H1 (cell line): Measurements from ENCODE around the gene COQ8B. TPM values are rescaled to one million over a fixed set of nuclear protein-coding genes. Genes with fewer than 3 reads are reported as not detected.

Experiments
- BRCA1 ChIP-seq: IDR thresholded peaks from 2 replicates; pipeline ENCODE4 v1.6.1; 2012; ENCODE audit warnings: low read depth, low read length, improper control_type of control experiment
- JUN ChIP-seq: IDR thresholded peaks from 2 replicates; pipeline ENCODE4 v1.6.1; 2011; ENCODE audit warnings: low read depth, mild to moderate bottlenecking, improper control_type of control experiment, low read length
- JUND ChIP-seq: IDR thresholded peaks from 2 replicates; pipeline ENCODE4 v1.6.1; 2011; ENCODE audit warnings: mild to moderate bottlenecking, improper control_type of control experiment, low read length
- KDM4A ChIP-seq: IDR thresholded peaks from one replicate; pipeline ENCODE4 v1.7.1; 2012; ENCODE audit warnings: low read depth, mild to moderate bottlenecking, moderate library complexity, low read length, inconsistent platforms; ENCODE audit not compliant: severe bottlenecking
- NANOG ChIP-seq: IDR thresholded peaks from 2 replicates; pipeline ENCODE4 v1.6.1; 2011; ENCODE audit warnings: low read length, low read depth, mild to moderate bottlenecking, inconsistent platforms; ENCODE audit not compliant: insufficient read depth, poor library complexity, severe bottlenecking
- PHF8 ChIP-seq: fragments of 200-600 bp; sonication (generic); conservative IDR thresholded peaks from 2 replicates; pipeline ENCODE4 v1.7.1; 2012; ENCODE audit warnings: low read depth, mild to moderate bottlenecking, inconsistent platforms, low read length, moderate library complexity
- POU5F1 ChIP-seq: IDR thresholded peaks from 2 replicates; pipeline ENCODE4 v1.6.1; 2011; ENCODE audit warnings: low read depth, mild to moderate bottlenecking, low read length, moderate library complexity
- SP4 ChIP-seq: IDR thresholded peaks from 2 replicates; pipeline ENCODE4 v1.6.1; 2012; ENCODE audit warnings: low read length, inconsistent platforms
- TBP ChIP-seq: IDR thresholded peaks from 2 replicates; pipeline ENCODE4 v1.6.1; 2011; ENCODE audit warnings: low read depth, low read length, improper control_type of control experiment
- ZNF274 ChIP-seq: IDR thresholded peaks from 2 replicates; pipeline ENCODE4 v1.7.0; 2012; ENCODE audit warnings: low read length, borderline replicate concordance; ENCODE audit errors: extremely low read depth
- polyA plus RNA-seq, 7 experiments: library from polyadenylated mRNA; depleted of rRNA in 3 of 7; stranded (reverse) in 5 of 7; unstranded in 2 of 7; fragments of >200 nt in 5 of 7; fragments of 200-250 nt in 2 of 7; gene quantifications; 1 replicate in 5 of 7; 2 replicates in 1 of 7; 4 replicates in 1 of 7; pipeline versions ENCODE4 v1.2.1 to v1.2.3, GENCODE V29; 2011 to 2013; ENCODE audit warnings: missing spikeins in 2 of 7, mixed read lengths in 2 of 7
- total RNA-seq: library from RNA; stranded (reverse); fragmentation: NEBNext Ultra II Directional; extraction: Animal tissue kit (Norgen Biotek cat#: 25700); gene quantifications from 2 replicates; pipeline ENCODE4 v1.2.1, GENCODE V29; 2021
- TF ChIP-seq, protein P1 (sequence below): IDR thresholded peaks from 2 replicates; pipeline ENCODE4 v1.6.1; 2012; ENCODE audit warnings: low read length, inconsistent platforms

Gene COQ8B
- total and polyA plus RNA-seq, 2 of the 8 experiments (the other 6 are each of a cell fraction or from before 2014, with no cell fraction given) = 41.7 to 46.1 TPM

GRCh38 chr19:40752257-40752781, 35.6 kb upstream of the COQ8B start (continued):
- TF ChIP-seq, protein P1, sequence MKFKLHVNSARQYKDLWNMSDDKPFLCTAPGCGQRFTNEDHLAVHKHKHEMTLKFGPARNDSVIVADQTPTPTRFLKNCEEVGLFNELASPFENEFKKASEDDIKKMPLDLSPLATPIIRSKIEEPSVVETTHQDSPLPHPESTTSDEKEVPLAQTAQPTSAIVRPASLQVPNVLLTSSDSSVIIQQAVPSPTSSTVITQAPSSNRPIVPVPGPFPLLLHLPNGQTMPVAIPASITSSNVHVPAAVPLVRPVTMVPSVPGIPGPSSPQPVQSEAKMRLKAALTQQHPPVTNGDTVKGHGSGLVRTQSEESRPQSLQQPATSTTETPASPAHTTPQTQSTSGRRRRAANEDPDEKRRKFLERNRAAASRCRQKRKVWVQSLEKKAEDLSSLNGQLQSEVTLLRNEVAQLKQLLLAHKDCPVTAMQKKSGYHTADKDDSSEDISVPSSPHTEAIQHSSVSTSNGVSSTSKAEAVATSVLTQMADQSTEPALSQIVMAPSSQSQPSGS = no peak
- TF ChIP-seq JUN (no peak), PHF8 (no peak), BRCA1 (no peak), SP4 (no peak), KDM4A (no peak), POU5F1 (no peak), ZNF274 (no peak), TBP (no peak), JUND (no peak), NANOG (no peak)
